Measurements from ENCODE around the gene CYBA. TPM values are rescaled to one million over a fixed set of nuclear protein-coding genes. Genes with fewer than 3 reads are reported as not detected.

The CYBA gene
- total RNA-seq, 2 experiments from 2014 or later, result 227 to 229 TPM

DNA sequence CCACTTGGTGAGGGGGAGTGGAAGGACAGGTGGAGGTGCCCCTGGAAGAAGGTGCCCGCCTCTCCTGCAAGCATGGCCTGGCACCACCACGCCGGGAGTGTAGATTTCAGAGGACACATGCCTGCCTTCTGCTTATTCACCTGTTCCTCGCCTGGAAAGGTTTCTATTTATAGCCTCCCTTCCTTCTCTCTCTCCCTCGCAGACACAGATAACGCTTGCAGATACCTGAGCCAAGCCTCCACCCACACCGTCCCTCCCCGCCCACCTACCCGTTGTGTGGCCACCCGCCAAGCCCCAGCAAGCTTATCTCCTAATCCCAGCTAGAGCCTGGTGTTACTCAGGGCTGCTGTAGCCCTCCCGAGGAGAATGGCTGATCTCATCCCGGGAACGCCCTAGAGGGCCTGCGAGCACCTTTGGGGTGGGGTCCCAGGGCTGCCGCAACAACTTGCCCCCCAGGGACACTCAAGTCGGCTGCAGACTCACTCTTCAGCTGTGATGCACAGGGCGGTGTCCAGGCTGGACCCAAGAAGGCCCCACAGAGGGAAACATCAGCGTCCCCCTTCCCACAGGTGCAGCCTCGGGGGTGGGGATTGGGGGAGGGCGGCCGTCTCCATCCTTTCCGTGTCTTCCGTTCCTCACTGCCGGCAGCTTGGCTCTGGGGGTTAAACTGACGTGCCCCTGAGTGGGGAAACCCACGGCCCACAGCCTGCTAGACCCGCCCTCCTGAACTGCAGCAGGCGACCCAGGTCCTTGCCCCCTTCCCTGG lies 37.3 kb upstream of the CYBA start:
- CTCF ChIA-PET, result interaction anchor here (1.0 to 1.7 kb wide), 2 partner anchors 10 to 13 kb away, joined by 4 to 8 read pairs; no protein-coding TSS in a partner anchor
- POLR2A ChIA-PET, result interaction anchor here (0.6 to 1.4 kb wide), 5 partner anchors 12 to 49 kb away, joined by 3 to 5 read pairs (median 3); partner anchors contain the start of genes CYBA and MVD

DNA sequence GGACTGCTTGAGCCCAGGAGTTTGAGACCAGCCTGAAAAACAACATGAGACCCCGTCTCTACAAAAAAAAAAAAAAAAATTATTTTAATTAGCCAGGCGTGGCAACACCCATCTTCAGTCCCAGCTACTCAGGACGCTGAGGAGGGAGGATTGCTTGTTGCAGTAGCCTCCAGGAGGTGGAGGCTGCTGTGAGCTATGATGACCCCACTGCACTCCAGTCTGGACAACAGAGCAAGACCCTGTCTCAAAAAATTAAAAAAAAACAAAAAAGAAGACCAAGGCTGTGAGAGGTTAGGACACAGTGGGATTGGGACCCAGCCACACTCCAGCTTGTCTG lies 36.8 kb upstream of the CYBA start:
- CTCF ChIA-PET, result interaction anchor here (1.0 to 1.7 kb wide), 3 partner anchors 11 to 14 kb away, joined by 4 to 8 read pairs (median 5); no protein-coding TSS in a partner anchor
- POLR2A ChIA-PET, result interaction anchor here (0.8 to 1.4 kb wide), 5 partner anchors 13 to 50 kb away, joined by 3 to 5 read pairs (median 4); partner anchors contain the start of genes CYBA and MVD

- POLR2A ChIA-PET, result interaction anchor here (0.8 to 1.4 kb wide), 5 partner anchors 13 to 50 kb away, joined by 3 to 5 read pairs (median 4); partner anchors contain the start of genes CYBA and MVD
These were observed 36.4 kb upstream of the CYBA start for GRCh38 chr16:88687254-88687576.

GRCh38 chr16:88686439-88687253 lies 35.8 kb upstream of the CYBA start, which contains the start of gene SNAI3:
SNAI3 (minus strand) TSS chr16:88686507; CDS start chr16:88686406, 101 bp downstream.
- POLR2A ChIA-PET, result interaction anchor here (0.6 to 1.4 kb wide), 5 partner anchors 14 to 49 kb away, joined by 3 to 5 read pairs (median 4); partner anchors contain the start of genes CYBA and MVD
- CTCF ChIA-PET, result interaction anchor here (1.1 to 1.7 kb wide), 2 partner anchors 14 to 15 kb away, joined by 5 to 8 read pairs; no protein-coding TSS in a partner anchor

More at GRCh38 chr16:88687254-88687576, 36.4 kb upstream of the CYBA start:
- CTCF ChIA-PET, result interaction anchor here (1.0 to 1.7 kb wide), 3 partner anchors 11 to 14 kb away, joined by 4 to 8 read pairs (median 5); no protein-coding TSS in a partner anchor

GRCh38 chr16:88686062-88686438 lies 35.2 kb upstream of the CYBA start:
- POLR2A ChIA-PET, result interaction anchor here (0.6 to 1.0 kb wide), 3 partner anchors 10 to 18 kb away, joined by 3 to 4 read pairs (median 4); no protein-coding TSS in a partner anchor
- CTCF ChIA-PET, result no interaction called here

- CTCF ChIA-PET, result interaction anchor here (0.7 to 1.6 kb wide), 5 partner anchors 13 to 36 kb away, joined by 3 to 7 read pairs (median 4); no protein-coding TSS in a partner anchor
- POLR2A ChIA-PET, result interaction anchor here (0.6 to 1.0 kb wide), 3 partner anchors 11 to 19 kb away, joined by 3 to 4 read pairs (median 4); no protein-coding TSS in a partner anchor
These were observed 34.6 kb upstream of the CYBA start for GRCh38 chr16:88685156-88686061.

DNA sequence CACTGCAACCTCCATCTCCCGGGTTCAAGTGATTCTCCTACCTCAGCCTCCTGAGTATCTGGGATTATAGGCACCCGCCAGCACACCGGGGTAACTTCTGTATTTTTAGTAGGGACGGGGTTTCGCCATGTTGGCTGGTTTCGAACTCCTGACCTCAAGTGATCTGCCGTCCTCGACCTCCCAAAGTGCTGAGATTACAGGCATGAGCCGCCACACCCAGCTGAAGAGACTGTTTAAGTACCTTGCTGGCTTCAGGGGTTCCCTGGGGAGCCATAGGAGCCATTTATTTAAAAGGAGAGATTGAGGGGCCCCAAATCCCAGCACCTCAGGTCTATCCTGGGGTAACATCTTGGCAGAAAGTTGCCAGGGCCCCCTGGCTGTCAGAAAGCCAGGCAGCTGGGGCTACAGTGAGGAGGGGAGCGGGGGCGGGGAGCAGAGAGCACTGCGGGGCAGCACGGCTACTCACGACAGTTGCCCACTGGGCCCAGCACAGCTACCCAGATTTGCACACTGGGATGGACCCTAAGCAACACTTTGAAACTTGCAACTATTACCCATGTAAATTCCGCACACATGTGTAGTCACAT lies 33.8 kb upstream of the CYBA start:
- ChIA-PET CTCF (interaction anchor here (0.7 to 1.6 kb wide), 5 partner anchors 12 to 35 kb away, joined by 3 to 7 read pairs (median 4); no protein-coding TSS in a partner anchor), POLR2A (interaction anchor here (0.5 to 1.0 kb wide), 2 partner anchors 16 to 47 kb away, joined by 4 read pairs; no protein-coding TSS in a partner anchor)

GRCh38 chr16:88681709-88682451 lies 31.0 kb upstream of the CYBA start:
- ChIA-PET CTCF (interaction anchor here (1.3 to 2.9 kb wide), 6 partner anchors 11 to 49 kb away, joined by 3 to 15 read pairs (median 5); no protein-coding TSS in a partner anchor), POLR2A (interaction anchor here (0.9 to 1.4 kb wide), 4 partner anchors 20 to 111 kb away, joined by 4 to 5 read pairs (median 4); partner anchors contain the start of gene ZC3H18)

DNA sequence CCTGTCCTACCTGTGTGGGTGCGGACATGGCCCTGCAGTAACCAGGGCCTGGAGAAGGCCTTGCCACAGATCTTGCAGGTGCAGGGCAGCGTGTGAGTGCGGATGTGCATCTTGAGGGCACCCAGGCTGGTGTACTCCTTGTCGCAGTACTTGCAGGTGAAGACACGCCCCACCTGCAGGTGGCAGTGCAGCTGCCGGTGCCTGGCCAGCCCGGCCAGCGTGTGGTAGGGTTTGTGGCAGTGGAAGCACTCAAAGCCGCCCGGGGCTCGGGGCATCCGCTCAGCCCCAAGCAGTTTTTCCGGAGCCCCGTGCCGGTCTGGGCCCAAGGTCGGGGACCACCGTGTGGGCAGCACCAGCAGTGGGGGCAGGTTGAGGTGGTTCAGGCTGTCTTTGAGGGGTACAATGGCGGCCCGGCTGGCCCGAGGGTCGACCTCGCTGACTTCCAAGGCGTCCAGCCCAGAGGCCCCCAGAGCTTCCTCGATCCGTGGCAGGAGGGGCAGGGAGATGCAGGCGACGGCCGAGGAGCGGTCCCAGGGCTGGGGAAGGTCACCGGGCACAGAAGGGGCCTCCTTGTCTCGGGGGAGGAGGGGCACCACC lies 30.3 kb upstream of the CYBA start:
- CTCF ChIA-PET, result interaction anchor here (0.6 to 2.9 kb wide), 10 partner anchors 10 to 105 kb away, joined by 3 to 15 read pairs (median 4); no protein-coding TSS in a partner anchor

DNA sequence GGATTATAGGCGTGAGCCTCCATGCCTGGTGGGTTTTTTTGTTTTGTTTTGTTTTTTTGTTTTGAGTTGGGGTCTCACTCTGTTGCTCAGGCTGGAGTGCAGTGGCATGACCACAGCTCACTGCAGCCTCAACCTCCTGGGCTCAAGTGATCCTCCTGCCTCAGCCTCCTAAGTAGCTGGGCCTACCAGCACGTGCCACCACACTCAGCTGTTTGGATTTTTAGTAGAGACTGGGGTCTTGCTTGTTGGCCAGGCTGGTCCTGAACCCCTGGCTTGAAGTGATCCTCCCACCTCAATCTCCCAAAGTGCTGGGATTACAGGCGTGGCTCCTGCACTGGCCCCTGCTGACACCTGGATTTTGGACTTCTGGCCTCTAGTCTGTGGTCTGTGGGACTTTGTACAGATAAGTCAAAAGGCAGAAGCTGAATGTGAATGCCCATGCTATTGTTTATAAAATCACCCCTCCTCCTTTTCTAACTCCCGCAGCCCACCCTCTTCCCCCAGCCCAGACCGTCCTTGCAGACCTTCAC lies 29.8 kb upstream of the CYBA start:
- CTCF ChIA-PET, result interaction anchor here (0.6 to 2.9 kb wide), 11 partner anchors 10 to 105 kb away, joined by 3 to 15 read pairs (median 4); no protein-coding TSS in a partner anchor
- POLR2A ChIA-PET, result interaction anchor here (0.9 kb wide), 1 partner anchor 21 kb away, joined by 4 read pairs; no protein-coding TSS in a partner anchor

More for the DNA sequence above, 30.3 kb upstream of the CYBA start:
- POLR2A ChIA-PET, result interaction anchor here (0.9 to 1.4 kb wide), 3 partner anchors 21 to 111 kb away, joined by 4 to 5 read pairs (median 4); partner anchors contain the start of gene ZC3H18

DNA sequence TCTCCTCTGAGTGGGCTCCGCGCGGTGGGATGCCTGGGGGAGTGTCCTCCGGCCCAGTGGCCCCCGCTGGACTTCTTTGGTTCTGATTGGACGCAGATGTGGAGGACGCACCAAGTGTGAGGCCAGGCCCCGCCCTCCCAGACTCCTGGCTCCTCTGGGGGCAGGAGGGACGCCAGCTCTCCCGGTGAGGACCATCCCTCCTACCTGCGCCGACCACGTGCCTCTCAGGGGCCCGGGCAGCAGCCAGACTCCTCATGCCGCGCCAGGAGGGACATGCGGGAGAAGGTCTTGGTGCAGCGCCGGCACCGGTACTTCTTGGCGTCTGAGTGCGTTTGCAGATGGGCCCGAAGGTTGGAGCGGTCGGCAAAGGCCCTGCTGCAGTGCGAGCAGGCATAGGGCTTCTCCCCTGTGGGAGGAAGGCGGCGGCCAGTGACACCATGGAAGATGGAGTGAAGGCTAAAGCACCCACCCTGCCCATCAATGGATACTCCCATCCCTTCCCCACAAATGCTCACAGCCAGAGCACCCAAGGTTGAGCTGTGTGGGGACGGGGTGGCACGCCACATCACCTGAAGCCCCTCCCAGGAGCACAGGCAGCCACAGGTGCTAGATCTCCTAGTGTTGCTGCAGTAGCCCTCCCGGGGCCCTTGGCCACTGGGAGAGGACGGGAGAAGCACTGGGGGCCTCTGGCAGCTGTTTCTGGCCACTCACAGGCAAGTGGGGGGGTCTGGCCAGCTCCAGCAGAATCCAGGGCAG lies 27.5 kb upstream of the CYBA start:
- ChIA-PET POLR2A (no interaction called here), CTCF (no interaction called here)

GRCh38 chr16:88677721-88678120 lies 26.9 kb upstream of the CYBA start:
- ChIA-PET POLR2A (no interaction called here), CTCF (no interaction called here)

DNA sequence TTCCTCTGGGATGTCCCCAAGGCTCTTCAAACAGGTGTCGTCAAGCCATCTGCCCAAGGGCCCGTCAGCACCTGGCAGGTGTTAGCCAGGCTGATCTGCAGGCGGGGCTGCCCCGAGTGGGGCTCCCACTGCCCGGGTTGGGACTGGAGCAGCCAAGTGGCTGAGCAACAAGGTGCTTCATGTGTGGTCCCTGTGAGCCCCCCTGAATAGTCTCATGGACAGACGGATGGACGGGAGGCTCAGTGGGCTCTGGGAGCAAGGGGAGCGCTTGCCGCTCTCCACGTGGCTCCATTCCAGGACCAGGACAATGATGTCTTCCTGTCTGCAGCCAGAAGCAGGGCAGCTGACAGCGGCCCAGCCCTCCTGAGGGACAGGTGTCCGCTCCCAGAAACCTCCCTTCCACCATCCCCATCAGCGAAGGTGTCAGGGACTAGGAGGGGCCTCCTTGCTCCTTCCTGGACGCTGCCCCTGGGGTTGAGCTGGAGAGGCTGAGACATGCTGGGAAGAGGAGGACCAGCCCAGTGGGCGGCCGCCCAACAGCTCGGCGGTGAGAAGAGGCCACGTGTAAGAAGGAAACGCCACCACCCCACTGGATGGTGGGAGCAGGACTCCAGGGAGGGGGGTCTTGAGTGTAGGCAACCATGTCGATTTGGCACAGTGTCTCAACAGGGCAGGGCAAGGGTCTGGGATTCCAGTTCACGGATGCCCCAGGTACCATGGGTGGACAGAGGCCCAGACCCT lies 25.8 kb upstream of the CYBA start:
- CTCF ChIA-PET, result no interaction called here
- POLR2A ChIA-PET, result no interaction called here

DNA sequence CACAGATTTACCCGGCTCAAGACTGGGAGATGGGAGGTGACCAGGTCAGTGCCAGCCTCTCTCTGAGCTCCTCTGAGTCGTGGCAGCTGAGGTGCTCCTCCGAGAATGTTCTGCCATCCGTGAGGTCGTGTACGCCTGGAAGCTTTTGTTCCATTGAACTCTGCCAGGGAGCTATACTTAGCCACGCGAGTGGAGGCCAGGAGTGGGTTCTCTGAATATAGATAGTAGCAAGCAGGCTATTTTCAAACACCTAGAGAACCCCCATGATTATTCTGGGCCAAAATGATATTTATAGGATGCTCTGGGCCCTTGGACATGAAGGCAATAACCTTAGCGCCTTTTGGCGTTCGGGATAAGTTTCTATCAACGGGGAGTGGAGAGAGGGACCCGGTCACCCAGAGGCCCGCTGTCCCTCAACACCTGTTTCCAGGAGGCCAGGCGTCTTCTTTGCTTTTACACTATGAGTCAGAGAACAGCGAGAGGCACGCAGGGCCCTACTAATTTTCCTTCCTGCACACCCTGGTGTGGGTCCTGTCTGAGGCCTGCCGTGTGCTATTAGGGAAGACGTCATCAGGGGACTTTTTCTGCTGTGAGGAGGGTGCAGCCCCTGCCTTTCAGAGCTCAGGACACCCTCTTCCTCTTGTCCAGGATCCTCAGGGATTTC lies 23.0 kb upstream of the CYBA start:
- CTCF ChIA-PET, result no interaction called here
- POLR2A ChIA-PET, result interaction anchor here (0.6 kb wide), 2 partner anchors 10 to 131 kb away, joined by 3 read pairs; no protein-coding TSS in a partner anchor
